Vagina (tissue), 2 donors: ENCODE measurements around the gene LEKR1. TPM values are rescaled to one million over a fixed set of nuclear protein-coding genes. Genes with fewer than 3 reads are reported as not detected.

Source experiments
- DNase-seq, 2 donors: peaks; one replicate each; pipeline ENCODE4 v3.0.0-alpha.2; 2017; ENCODE audit errors: extremely low spot score in 2 of 2
- H3K27ac ChIP-seq: fragments of 200-600 bp; sonication (generic); one replicate; pipeline ENCODE4 v1.5.1; 2019
- H3K27me3 ChIP-seq: fragments of 200-600 bp; sonication (generic); one replicate; pipeline ENCODE4 v1.5.1; 2019
- H3K36me3 ChIP-seq, 2 donors: fragments of 200-600 bp; sonication (generic); one replicate each; pipeline ENCODE4 v1.5.1; 2017 to 2019
- H3K4me1 ChIP-seq: fragments of 200-600 bp; sonication (generic); one replicate; pipeline ENCODE4 v1.5.1; 2019
- H3K4me3 ChIP-seq, 2 donors: fragments of 200-600 bp; sonication (generic); 1 replicate in 1 of 2; 2 replicates in 1 of 2; pipeline ENCODE4 v1.5.1; 2016 to 2019
- H3K9me3 ChIP-seq: fragments of 200-600 bp; sonication (generic); one replicate; pipeline ENCODE4 v1.5.1; 2019
- POLR2A ChIP-seq, 2 donors: fragments of 450-650 bp; IDR thresholded peaks; one replicate each; pipeline ENCODE4 v1.6.1; 2017; ENCODE audit warnings: antibody characterized with exemption in 2 of 2, mild to moderate bottlenecking in 2 of 2, moderate library complexity in 2 of 2
- POLR2AphosphoS5 ChIP-seq, 2 donors: sonication (generic); formaldehyde crosslinking; IDR thresholded peaks; one replicate each; pipeline ENCODE4 v1.9.0; 2017; ENCODE audit warnings: antibody characterized with exemption in 2 of 2, mild to moderate bottlenecking in 2 of 2, low read depth in 1 of 2; ENCODE audit not compliant: insufficient read depth in 1 of 2
- intact Hi-C: fragments of 100-400 bp; cut with DNase I; formaldehyde crosslinking; loops from one replicate; pipeline ENCODE4 v1.15.1; 2023
- total RNA-seq: library from RNA; depleted of rRNA; stranded (reverse); fragments of >200 nt; gene quantifications from one replicate; pipeline ENCODE4 v1.2.3, GENCODE V29; 2016
- TF ChIP-seq, protein P1 (sequence below), 3 experiments: fragments of 450-650 bp in 2 of 3; fragments of 200-600 bp in 1 of 3; sonication (generic) in 1 of 3; IDR thresholded peaks; one replicate each; pipeline ENCODE4 v1.5.1; 2017 to 2019; ENCODE audit warnings: antibody characterized with exemption in 3 of 3, mild to moderate bottlenecking in 2 of 3, moderate library complexity in 2 of 3

Gene LEKR1
- total RNA-seq, 1 donor from 2014 or later, result not detected

DNA sequence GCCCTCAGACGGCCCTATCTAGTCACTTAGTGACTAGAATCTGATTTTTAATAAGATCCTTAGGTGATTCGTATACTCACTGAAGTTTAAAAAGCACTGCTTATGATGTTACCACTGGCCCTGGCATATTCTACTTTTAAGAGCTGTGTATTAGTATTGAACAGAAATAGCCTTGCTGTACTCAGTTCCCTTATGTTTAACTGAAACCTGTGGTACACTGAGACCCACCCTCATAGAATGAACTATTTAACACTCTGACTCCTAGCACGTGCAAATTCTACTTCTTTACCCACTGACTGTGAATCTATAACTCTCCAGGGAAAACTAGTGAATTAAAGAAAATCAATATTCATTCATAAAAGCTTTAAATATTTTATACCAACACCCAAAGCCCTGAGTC is 224.9 kb downstream of the LEKR1 start:
- Histone ChIP-seq H3K4me3 (no peak overlapping the region), H3K27ac (no peak overlapping the region), H3K9me3 (no peaks in the 10 kb centered on the region), H3K36me3 (no peaks in the 10 kb centered on the region), H3K27me3 (no peaks in the 10 kb centered on the region), H3K4me1 (no peaks in the 10 kb centered on the region)
- intact Hi-C loops, result no loop called here
- no peak for TF ChIP-seq POLR2AphosphoS5 (IDR thresholded peaks at IDR 0.05; ENCODE audit: insufficient read depth in 1 of 2, low read depth in 1 of 2)
- TF ChIP-seq POLR2A (IDR thresholded peaks at IDR 0.05), result no peak
- DNase-seq, result no peak

DNA sequence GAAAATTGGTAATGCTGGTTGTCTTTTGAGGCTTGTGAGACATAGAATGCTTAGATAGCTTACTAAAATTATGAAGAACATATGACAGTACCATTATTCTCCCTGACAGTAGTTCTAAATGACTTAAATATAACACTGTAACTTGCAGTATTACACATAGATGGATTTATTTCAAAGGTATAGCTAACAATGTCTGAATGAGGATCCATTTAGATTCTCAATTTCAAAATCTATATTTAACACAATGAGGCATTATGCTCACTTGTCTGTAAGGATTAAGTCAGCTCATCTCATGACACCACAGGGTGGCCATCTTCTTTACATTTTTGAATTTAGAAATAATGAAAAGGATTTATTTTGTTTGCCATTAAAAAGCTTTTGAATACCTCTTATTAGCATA is 225.4 kb downstream of the LEKR1 start:
- Histone ChIP-seq H3K9me3 (no peaks in the 10 kb centered on the region), H3K27ac (no peak overlapping the region), H3K4me1 (no peaks in the 10 kb centered on the region), H3K36me3 (no peaks in the 10 kb centered on the region), H3K27me3 (no peaks in the 10 kb centered on the region), H3K4me3 (no peak overlapping the region)
- intact Hi-C loops, result no loop called here
- TF ChIP-seq POLR2AphosphoS5 (IDR thresholded peaks at IDR 0.05; ENCODE audit: insufficient read depth in 1 of 2, low read depth in 1 of 2) (no peak), POLR2A (IDR thresholded peaks at IDR 0.05) (no peak)
- TF ChIP-seq, protein P1, sequence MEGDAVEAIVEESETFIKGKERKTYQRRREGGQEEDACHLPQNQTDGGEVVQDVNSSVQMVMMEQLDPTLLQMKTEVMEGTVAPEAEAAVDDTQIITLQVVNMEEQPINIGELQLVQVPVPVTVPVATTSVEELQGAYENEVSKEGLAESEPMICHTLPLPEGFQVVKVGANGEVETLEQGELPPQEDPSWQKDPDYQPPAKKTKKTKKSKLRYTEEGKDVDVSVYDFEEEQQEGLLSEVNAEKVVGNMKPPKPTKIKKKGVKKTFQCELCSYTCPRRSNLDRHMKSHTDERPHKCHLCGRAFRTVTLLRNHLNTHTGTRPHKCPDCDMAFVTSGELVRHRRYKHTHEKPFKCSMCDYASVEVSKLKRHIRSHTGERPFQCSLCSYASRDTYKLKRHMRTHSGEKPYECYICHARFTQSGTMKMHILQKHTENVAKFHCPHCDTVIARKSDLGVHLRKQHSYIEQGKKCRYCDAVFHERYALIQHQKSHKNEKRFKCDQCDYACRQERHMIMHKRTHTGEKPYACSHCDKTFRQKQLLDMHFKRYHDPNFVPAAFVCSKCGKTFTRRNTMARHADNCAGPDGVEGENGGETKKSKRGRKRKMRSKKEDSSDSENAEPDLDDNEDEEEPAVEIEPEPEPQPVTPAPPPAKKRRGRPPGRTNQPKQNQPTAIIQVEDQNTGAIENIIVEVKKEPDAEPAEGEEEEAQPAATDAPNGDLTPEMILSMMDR (IDR thresholded peaks at IDR 0.05), result no peak
- no peak for DNase-seq

DNA sequence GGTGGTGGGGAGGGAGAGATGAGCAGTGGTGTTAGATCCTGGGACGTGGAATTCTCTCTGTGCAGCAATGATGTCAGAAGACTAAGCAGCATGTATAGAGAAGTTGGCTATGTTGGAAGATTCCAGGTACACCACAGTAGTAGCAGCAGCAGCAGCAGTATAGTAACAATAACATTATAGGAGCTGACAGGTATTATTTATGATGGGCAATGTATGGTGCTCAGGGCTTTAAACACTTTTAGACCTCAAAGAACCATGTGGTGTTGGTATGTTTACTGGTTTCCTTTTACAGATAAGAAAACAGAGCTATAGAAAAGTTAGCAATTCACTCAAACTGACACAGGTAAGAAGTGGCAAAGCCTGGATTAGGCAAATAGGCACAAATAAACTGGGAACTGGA is 229.9 kb downstream of the LEKR1 start:
- intact Hi-C loops, result no loop called here
- no peak overlapping the region for H3K4me3 ChIP-seq
- no peaks in the 10 kb centered on the region for H3K9me3 ChIP-seq
- H3K27ac ChIP-seq, result no peak overlapping the region
- no peaks in the 10 kb centered on the region for H3K36me3 ChIP-seq
- no peaks in the 10 kb centered on the region for H3K4me1 ChIP-seq
- TF ChIP-seq POLR2A (IDR thresholded peaks at IDR 0.05), result no peak
- TF ChIP-seq, protein P1 (IDR thresholded peaks at IDR 0.05), result no peak
- TF ChIP-seq POLR2AphosphoS5 (IDR thresholded peaks at IDR 0.05; ENCODE audit: insufficient read depth in 1 of 2, low read depth in 1 of 2), result no peak
- DNase-seq, result no peak
- no peaks in the 10 kb centered on the region for H3K27me3 ChIP-seq

DNA sequence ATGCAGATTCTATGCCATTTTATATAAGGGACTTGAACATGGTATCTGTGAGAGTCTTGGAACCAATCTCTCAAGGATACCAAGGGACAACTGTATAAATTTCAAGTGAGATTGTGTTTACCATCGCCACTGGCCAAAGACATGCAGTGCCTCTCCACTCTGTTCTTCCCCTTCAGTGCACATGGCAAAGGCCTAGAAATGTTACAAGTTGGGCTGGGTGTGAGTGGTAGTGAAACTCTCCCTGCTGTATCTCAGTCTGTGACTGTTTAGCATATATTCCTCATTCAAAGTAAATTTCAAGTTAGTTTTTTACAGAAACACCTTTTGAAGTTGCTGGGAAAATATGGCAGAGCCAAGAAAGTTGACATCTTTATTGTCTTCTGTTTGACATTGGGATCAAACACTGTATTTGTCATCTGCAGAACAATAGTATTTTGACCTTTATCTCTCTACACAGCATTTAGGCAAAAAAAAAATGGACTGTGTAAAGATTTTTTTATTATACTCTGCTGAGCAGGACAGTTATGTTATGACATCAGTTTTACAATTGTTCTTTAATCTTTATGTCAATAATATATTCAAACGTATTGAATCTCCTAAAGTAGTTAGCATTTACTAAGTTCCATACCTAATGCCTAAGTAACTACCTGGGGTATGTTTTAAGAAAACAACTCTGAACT is 232.4 kb downstream of the LEKR1 start:
- Histone ChIP-seq H3K27me3 (no peaks in the 10 kb centered on the region), H3K4me3 (no peak overlapping the region), H3K9me3 (no peaks in the 10 kb centered on the region), H3K27ac (no peak overlapping the region), H3K36me3 (no peaks in the 10 kb centered on the region), H3K4me1 (no peaks in the 10 kb centered on the region)
- intact Hi-C loops, result no loop called here
- DNase-seq, result no peak
- TF ChIP-seq POLR2A (IDR thresholded peaks at IDR 0.05), result no peak
- TF ChIP-seq POLR2AphosphoS5 (IDR thresholded peaks at IDR 0.05; ENCODE audit: insufficient read depth in 1 of 2, low read depth in 1 of 2), result no peak
- TF ChIP-seq, protein P1 (IDR thresholded peaks at IDR 0.05), result no peak

DNA sequence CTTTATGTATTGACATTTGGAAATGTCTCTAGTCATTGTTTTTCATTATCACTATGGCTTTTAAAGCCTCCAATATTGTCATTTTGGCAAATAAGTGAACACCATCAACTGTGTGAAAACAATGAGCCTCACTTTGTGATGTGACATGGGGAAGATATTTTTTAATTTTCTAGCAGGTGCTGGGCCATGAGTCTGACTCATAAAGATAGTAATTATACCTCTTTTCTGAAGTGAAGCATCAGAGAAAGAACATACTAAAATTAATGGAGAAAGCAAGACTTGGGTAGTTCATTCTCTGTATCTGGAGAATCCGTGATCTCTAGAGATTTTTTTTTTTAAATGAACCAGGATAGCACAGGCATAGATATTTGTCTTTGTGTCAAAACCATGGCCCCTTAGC is 233.0 kb downstream of the LEKR1 start:
- H3K9me3 ChIP-seq, result no peaks in the 10 kb centered on the region
- TF ChIP-seq POLR2AphosphoS5 (IDR thresholded peaks at IDR 0.05; ENCODE audit: insufficient read depth in 1 of 2, low read depth in 1 of 2), result no peak
- no peak for TF ChIP-seq POLR2A (IDR thresholded peaks at IDR 0.05)
- TF ChIP-seq, protein P1 (IDR thresholded peaks at IDR 0.05), result no peak
- no peaks in the 10 kb centered on the region for H3K36me3 ChIP-seq
- no peaks in the 10 kb centered on the region for H3K4me1 ChIP-seq
- H3K27me3 ChIP-seq, result no peaks in the 10 kb centered on the region
- H3K4me3 ChIP-seq, result no peak overlapping the region
- DNase-seq, result no peak
- intact Hi-C loops, result no loop called here
- no peak overlapping the region for H3K27ac ChIP-seq
